Lower leg skin (tissue), 3 donors: ENCODE measurements around the gene AQP5.

Experiments
- POLR2A ChIP-seq, 2 donors: fragments of 450-650 bp; IDR thresholded peaks; one replicate each; pipeline ENCODE4 v1.6.1; 2016 to 2017; ENCODE audit warnings: antibody characterized with exemption in 2 of 2, mild to moderate bottlenecking in 1 of 2, moderate library complexity in 1 of 2
- TF ChIP-seq, protein P1 (sequence below), 3 donors: fragments of 450-650 bp; IDR thresholded peaks; one replicate each; pipeline ENCODE4 v1.5.1; 2016; ENCODE audit warnings: antibody characterized with exemption in 3 of 3, mild to moderate bottlenecking in 3 of 3, moderate library complexity in 2 of 3

DNA sequence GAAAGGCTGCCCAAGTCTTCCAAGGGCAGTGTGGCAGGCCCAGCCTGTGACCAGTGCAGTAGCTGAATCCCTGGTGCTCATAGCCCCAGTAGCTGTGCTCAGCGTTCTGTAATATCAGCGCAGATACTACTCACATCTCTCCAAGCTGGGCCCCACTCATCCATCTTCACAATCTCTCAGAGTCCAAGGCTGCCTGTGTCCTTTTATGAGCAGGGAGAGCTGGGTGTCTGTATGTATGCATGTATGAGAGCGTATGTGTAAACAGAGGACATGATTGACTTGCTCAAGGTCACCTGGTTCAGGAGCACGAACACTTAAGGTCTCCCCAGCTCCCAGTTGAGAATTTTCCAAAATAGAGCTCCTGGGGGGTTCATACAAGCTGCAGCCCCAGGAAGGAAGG is 16.5 kb downstream of the AQP5 start:
- TF ChIP-seq, protein P1, sequence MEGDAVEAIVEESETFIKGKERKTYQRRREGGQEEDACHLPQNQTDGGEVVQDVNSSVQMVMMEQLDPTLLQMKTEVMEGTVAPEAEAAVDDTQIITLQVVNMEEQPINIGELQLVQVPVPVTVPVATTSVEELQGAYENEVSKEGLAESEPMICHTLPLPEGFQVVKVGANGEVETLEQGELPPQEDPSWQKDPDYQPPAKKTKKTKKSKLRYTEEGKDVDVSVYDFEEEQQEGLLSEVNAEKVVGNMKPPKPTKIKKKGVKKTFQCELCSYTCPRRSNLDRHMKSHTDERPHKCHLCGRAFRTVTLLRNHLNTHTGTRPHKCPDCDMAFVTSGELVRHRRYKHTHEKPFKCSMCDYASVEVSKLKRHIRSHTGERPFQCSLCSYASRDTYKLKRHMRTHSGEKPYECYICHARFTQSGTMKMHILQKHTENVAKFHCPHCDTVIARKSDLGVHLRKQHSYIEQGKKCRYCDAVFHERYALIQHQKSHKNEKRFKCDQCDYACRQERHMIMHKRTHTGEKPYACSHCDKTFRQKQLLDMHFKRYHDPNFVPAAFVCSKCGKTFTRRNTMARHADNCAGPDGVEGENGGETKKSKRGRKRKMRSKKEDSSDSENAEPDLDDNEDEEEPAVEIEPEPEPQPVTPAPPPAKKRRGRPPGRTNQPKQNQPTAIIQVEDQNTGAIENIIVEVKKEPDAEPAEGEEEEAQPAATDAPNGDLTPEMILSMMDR (IDR thresholded peaks at IDR 0.05): no peak
- no peak for TF ChIP-seq POLR2A (IDR thresholded peaks at IDR 0.05)
